Sigmoid colon (tissue), 7 donors: Measurements from ENCODE around the gene GNB2. TPM values are rescaled to one million over a fixed set of nuclear protein-coding genes. Genes with fewer than 3 reads are reported as not detected.
"Not testable (repeated sequence)": the region's sequence is repeated elsewhere in the genome, so short reads cannot be mapped to it uniquely, and the experiment has no call there.

Source experiments
- DNase-seq: peaks from one replicate; pipeline ENCODE4 v3.0.0-alpha.2; 2019
- H3K27ac ChIP-seq, 4 donors: fragments of 200-600 bp; sonication (generic); one replicate each; pipeline ENCODE4 v1.5.1; 2016 to 2019; ENCODE audit warnings: mild to moderate bottlenecking in 1 of 4
- H3K27me3 ChIP-seq, 3 donors: fragments of 200-600 bp; sonication (generic); one replicate each; pipeline ENCODE4 v1.5.1; 2019; ENCODE audit warnings: mild to moderate bottlenecking in 1 of 3
- H3K36me3 ChIP-seq, 4 donors: fragments of 200-600 bp; sonication (generic); one replicate each; pipeline ENCODE4 v1.5.1; 2016 to 2019
- H3K4me1 ChIP-seq, 4 donors: fragments of 200-600 bp; sonication (generic); one replicate each; pipeline ENCODE4 v1.5.1; 2017 to 2019
- H3K4me3 ChIP-seq, 4 donors: fragments of 200-600 bp; sonication (generic); one replicate each; pipeline ENCODE4 v1.5.1; 2017 to 2019; ENCODE audit warnings: mild to moderate bottlenecking in 2 of 4, moderate library complexity in 1 of 4
- H3K9me3 ChIP-seq, 4 donors: fragments of 200-600 bp in 3 of 4; sonication (generic) in 3 of 4; one replicate each; pipeline versions ENCODE4 v1.5.1 to v1.6.1; 2013 to 2019
- CTCF ChIP-seq, 4 experiments: fragments of 450-650 bp in 3 of 4; fragments of 200-600 bp in 1 of 4; IDR thresholded peaks; one replicate each; pipeline ENCODE4 v1.5.1; 2016 to 2019; ENCODE audit warnings: antibody characterized with exemption in 4 of 4, mild to moderate bottlenecking in 3 of 4, moderate library complexity in 2 of 4
- EP300 ChIP-seq, 4 donors: sonication (generic); formaldehyde crosslinking; IDR thresholded peaks; one replicate each; pipeline ENCODE4 v1.6.1; 2017; ENCODE audit warnings: antibody characterized with exemption in 4 of 4
- POLR2A ChIP-seq, 2 donors: fragments of 450-650 bp; IDR thresholded peaks; one replicate each; pipeline ENCODE4 v1.6.1; 2016; ENCODE audit warnings: antibody characterized with exemption in 2 of 2, mild to moderate bottlenecking in 2 of 2, moderate library complexity in 2 of 2
- POLR2AphosphoS5 ChIP-seq, 4 donors: sonication (generic); formaldehyde crosslinking; IDR thresholded peaks; one replicate each; pipeline ENCODE4 v1.6.1; 2017; ENCODE audit warnings: antibody characterized with exemption in 4 of 4
- WGBS, 2 donors: extraction: QIAGEN DNeasy Blood & Tissue Kit; methylation state at CpG; one replicate each; pipeline ENCODE4 v1.1.7; 2013; 5-methylcytosine and 5-hydroxymethylcytosine counted together
- intact Hi-C: fragments of 100-400 bp; cut with DNase I; formaldehyde crosslinking; loops from one replicate; pipeline ENCODE4 v1.15.1; 2023
- polyA plus RNA-seq, 3 donors: library from polyadenylated mRNA; stranded (reverse); fragments of 200-250 nt; gene quantifications; one replicate each; pipeline ENCODE4 v1.2.3, GENCODE V29; 2013
- total RNA-seq, 4 donors: library from RNA; depleted of rRNA; stranded (reverse); fragments of >200 nt; gene quantifications; one replicate each; pipeline ENCODE4 v1.1.0, GENCODE V29; 2016
- donor health status: healthy with polysubstance abuse.
- donor health status: Bipolar disorder and iron deficiency.
- donor health status: healthy.

Gene GNB2
- total and polyA plus RNA-seq, 7 donors, result 133 to 286 (median 199) TPM

GRCh38 chr7:100665168-100665726 lies 8.3 kb upstream of the GNB2 start:
- intact Hi-C loops, result no loop called here
- no peak for TF ChIP-seq POLR2AphosphoS5 (IDR thresholded peaks at IDR 0.05)
- no peak for TF ChIP-seq CTCF (IDR thresholded peaks at IDR 0.05)
- no peak for TF ChIP-seq EP300 (IDR thresholded peaks at IDR 0.05)
- no peak for TF ChIP-seq POLR2A (IDR thresholded peaks at IDR 0.05)

GRCh38 chr7:100667331-100668068 lies 6.0 kb upstream of the GNB2 start:
- no peak overlapping the region for H3K27ac ChIP-seq
- WGBS, 2 donors, result 81 to 84% methylated on average over 16 of the region's 16 CpGs
- TF ChIP-seq CTCF (IDR thresholded peaks at IDR 0.05) (no peak), POLR2A (IDR thresholded peaks at IDR 0.05) (no peak), POLR2AphosphoS5 (IDR thresholded peaks at IDR 0.05) (no peak), EP300 (IDR thresholded peaks at IDR 0.05) (no peak)
- DNase-seq, result no peak
- no peaks in the 10 kb centered on the region for H3K4me1 ChIP-seq
- H3K36me3 ChIP-seq, result no peaks in the 10 kb centered on the region
- H3K9me3 ChIP-seq, result no peaks in the 10 kb centered on the region
- no peak overlapping the region for H3K4me3 ChIP-seq
- no peaks in the 10 kb centered on the region for H3K27me3 ChIP-seq
- intact Hi-C loops, result no loop called here

More at GRCh38 chr7:100665168-100665726, 8.3 kb upstream of the GNB2 start:
- Histone ChIP-seq H3K4me3 (no peak overlapping the region), H3K27ac (no peak overlapping the region), H3K9me3 (no peaks in the 10 kb centered on the region), H3K4me1 (no peaks in the 10 kb centered on the region), H3K36me3 (no peaks in the 10 kb centered on the region), H3K27me3 (no peaks in the 10 kb centered on the region)
- DNase-seq, result no peak
- WGBS, 2 donors, result 92 to 94% methylated on average over 5 of the region's 5 CpGs

- TF ChIP-seq POLR2A (IDR thresholded peaks at IDR 0.05) (no peak), EP300 (IDR thresholded peaks at IDR 0.05) (no peak), CTCF (IDR thresholded peaks at IDR 0.05) (no peak), POLR2AphosphoS5 (IDR thresholded peaks at IDR 0.05) (no peak)
- WGBS, 2 donors, result 84 to 89% methylated on average over 2 of the region's 2 CpGs
- no peak overlapping the region for H3K27ac ChIP-seq
- H3K27me3 ChIP-seq, result no peaks in the 10 kb centered on the region
- DNase-seq, result no peak
- no peaks in the 10 kb centered on the region for H3K36me3 ChIP-seq
- no peak overlapping the region for H3K4me3 ChIP-seq
- H3K9me3 ChIP-seq, result no peaks in the 10 kb centered on the region
- H3K4me1 ChIP-seq, result peaks cover 0 to 5% (median 1%) of the 10 kb centered on the region in 4 donors
- intact Hi-C loops, result no loop called here
Measured at GRCh38 chr7:100668069-100668449, 5.5 kb upstream of the GNB2 start.

- intact Hi-C loops, H3K9me3 ChIP-seq, H3K4me1 ChIP-seq, H3K27me3 ChIP-seq, H3K36me3 ChIP-seq, DNase-seq, H3K4me3 ChIP-seq, H3K27ac ChIP-seq: not testable (repeated sequence)
- 95 to 96% methylated on average over 12 of the region's 12 CpGs for WGBS, 2 donors
Measured at GRCh38 chr7:100669106-100669505, 4.4 kb upstream of the GNB2 start.

- 56 to 69% methylated on average over 8 of the region's 8 CpGs for WGBS, 2 donors
- Histone ChIP-seq H3K36me3 (no peaks in the 10 kb centered on the region), H3K4me1 (peaks cover 0 to 6% (median 2%) of the 10 kb centered on the region in 4 donors)
Measured at GRCh38 chr7:100670074-100670473, 3.5 kb upstream of the GNB2 start.

More at GRCh38 chr7:100670074-100670473, 3.5 kb upstream of the GNB2 start:
- TF ChIP-seq CTCF (IDR thresholded peaks at IDR 0.05), result no peak
- TF ChIP-seq POLR2A (IDR thresholded peaks at IDR 0.05), result no peak
- TF ChIP-seq EP300 (IDR thresholded peaks at IDR 0.05), result no peak
- TF ChIP-seq POLR2AphosphoS5 (IDR thresholded peaks at IDR 0.05), result no peak
- intact Hi-C loops, result loop anchor here (5.0 kb wide), 2 partner anchors 43 to 188 kb away; partner anchors contain the start of gene NYAP1
- Histone ChIP-seq H3K4me3 (no peak overlapping the region), H3K27ac (no peak overlapping the region), H3K27me3 (no peaks in the 10 kb centered on the region), H3K9me3 (no peaks in the 10 kb centered on the region)
- DNase-seq, result no peak
